SH-SY5Y (cell line): ENCODE data around the gene PDLIM5.

Source experiments
- GATA2 ChIP-seq: IDR thresholded peaks from 2 replicates; pipeline ENCODE4 v1.6.1; 2011; ENCODE audit warnings: mild to moderate bottlenecking, low read depth, low read length
- GATA3 ChIP-seq: IDR thresholded peaks from 2 replicates; pipeline ENCODE4 v1.6.1; 2011; ENCODE audit warnings: low read depth, mild to moderate bottlenecking, low read length, moderate library complexity

DNA sequence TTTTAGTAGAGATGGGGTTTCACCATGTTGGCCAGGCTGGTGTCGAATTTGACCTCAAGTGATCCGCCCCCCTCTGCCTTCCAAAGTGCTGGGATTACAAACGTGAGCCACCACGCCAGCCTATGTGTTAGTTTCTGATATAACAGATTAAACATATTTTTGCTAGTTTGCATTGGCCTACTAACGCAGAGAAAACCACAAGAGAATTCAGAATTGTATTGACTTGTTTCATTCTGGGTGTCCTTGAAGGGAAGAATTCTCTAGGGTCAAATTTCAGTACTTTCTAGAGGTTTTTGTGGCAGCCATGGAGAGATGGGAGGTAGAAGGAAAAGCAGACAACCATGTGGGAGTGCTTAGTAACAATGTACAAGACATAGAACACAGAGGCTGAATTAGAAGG, 259.9 kb downstream of the PDLIM5 start:
- no peak for TF ChIP-seq GATA3
- TF ChIP-seq GATA2: no peak
